Breast epithelium (tissue), 3 donors: ENCODE measurements around the gene CEPT1.

Experiments
- POLR2A ChIP-seq: fragments of 450-650 bp; IDR thresholded peaks from one replicate; pipeline ENCODE4 v1.6.1; 2016; ENCODE audit warnings: antibody characterized with exemption, mild to moderate bottlenecking, moderate library complexity
- TF ChIP-seq, protein P1 (sequence below), 3 donors: fragments of 450-650 bp; IDR thresholded peaks; one replicate each; pipeline ENCODE4 v1.5.1; 2016 to 2017; ENCODE audit warnings: antibody characterized with exemption in 3 of 3, mild to moderate bottlenecking in 3 of 3, moderate library complexity in 3 of 3

DNA sequence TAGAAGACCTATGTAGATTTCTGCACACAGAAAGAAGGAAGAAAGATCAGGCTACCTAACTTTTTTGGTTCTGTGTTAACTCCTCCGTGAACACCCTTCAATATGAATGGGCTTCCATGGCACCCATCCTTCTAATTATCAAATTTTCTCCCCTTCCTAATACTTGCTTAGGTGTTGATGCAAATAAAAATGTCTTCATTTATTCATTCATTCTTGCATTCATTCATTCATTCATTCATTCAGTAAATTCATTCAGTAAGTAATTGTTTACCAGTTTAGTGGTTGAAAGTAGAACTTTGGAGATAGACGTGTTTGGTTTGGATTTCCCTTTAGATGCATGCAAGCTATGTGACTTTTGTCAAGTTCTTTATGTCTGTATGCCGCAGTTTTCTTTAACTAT is 92.1 kb downstream of the CEPT1 start:
- no peak for TF ChIP-seq POLR2A
- TF ChIP-seq, protein P1, sequence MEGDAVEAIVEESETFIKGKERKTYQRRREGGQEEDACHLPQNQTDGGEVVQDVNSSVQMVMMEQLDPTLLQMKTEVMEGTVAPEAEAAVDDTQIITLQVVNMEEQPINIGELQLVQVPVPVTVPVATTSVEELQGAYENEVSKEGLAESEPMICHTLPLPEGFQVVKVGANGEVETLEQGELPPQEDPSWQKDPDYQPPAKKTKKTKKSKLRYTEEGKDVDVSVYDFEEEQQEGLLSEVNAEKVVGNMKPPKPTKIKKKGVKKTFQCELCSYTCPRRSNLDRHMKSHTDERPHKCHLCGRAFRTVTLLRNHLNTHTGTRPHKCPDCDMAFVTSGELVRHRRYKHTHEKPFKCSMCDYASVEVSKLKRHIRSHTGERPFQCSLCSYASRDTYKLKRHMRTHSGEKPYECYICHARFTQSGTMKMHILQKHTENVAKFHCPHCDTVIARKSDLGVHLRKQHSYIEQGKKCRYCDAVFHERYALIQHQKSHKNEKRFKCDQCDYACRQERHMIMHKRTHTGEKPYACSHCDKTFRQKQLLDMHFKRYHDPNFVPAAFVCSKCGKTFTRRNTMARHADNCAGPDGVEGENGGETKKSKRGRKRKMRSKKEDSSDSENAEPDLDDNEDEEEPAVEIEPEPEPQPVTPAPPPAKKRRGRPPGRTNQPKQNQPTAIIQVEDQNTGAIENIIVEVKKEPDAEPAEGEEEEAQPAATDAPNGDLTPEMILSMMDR (IDR thresholded peaks at IDR 0.05), result no peak
